HG03097 (cell line): Measurements from ENCODE around the gene WBP11.

Experiments used
- ATAC-seq: cut with Tn5 transposase; IDR thresholded peaks from one replicate; pipeline ENCODE4 v1.9.1; 2021; ENCODE audit not compliant: unreplicated experiment, low FRiP score

The WBP11 gene

DNA sequence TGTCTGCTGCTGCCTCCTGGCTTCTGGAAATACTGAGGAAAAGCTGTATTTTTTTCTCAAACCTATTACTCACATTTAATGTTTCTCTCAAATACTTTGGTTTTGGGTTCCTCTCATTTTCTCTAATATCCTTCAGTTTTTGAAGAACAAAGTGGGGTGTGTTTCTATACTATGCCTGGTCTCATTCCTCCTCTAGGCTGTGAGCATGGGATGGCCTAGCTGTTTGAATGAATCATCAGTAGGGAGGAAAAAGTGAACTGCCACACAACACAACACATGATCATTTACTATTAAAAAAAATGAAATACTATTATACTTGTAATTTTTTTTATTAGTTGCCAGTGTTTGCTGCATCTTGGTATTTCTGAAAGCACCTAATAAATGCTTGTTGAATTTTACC is 22.0 kb upstream of the WBP11 start:
- no peak for ATAC-seq

DNA sequence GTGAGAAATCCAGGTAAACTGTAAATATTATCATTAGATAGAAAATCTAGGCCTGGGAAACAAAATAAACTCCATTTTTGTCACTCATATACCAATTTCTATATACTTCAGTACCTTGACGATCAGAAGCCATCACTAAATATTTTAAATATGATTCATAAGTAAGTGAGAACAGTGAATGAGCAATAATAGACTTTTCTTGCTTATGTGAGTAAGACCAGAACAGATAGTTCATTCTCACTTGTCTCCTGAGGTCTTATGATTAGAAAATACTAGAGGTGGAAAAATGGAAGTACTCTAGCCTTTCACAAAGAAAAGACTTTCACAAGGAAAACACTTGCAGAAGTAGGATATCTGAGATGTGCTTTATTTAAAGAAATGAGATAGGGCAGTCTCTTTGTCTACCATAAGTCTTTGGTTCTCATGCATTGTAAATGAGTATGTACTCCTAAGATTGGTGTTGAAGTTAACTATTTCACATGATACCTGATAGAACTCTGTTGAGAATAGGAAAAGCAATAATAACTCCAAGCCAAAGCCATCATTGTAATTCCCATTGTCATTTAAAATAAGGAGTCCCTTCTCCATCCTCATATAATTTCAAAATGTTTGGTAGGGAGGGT is 20.8 kb upstream of the WBP11 start:
- no peak for ATAC-seq

DNA sequence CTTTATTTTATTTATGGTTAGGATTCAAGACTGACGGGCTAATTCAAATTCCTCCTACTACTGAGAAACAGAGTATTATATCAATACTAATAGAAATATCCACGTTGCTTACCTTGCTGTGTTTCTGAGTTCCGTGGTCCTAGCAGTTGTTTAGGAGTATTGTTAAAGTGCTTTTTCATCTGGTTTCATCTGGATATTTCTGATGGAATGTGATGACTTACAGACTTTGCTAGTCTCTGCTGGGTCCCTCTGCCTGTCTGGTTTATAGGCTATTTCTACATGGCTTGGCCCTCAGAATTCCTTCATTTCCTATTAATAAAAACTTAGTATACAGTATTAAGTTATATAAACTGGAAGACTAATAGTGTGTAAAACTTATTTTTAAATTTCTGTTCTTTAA is 10.7 kb upstream of the WBP11 start, which contains the start of gene SMCO3:
TSS of gene SMCO3 (minus strand) at position 169 of the 400 bp plus-strand sequence. CDS start 7,502 bp downstream, outside the sequence.
- no peak for ATAC-seq

DNA sequence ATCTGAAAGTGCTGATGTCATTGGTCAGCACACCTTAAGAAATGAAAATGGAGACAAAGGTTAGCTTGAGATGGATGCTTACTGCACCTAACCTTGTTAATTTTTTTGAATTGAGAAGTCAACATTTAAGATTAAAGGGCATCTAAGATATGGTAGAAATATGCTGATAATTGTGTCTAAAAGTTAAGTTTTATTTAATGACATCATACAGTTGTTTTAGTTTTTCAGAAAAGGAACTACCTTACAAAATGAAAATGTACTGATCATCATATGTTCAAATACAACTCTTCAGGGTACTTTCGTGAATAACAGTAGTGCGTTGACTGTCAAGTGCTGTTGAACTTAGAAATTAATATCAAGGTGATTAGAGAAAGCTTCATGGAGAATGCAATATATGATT is 8.2 kb upstream of the WBP11 start:
- no peak for ATAC-seq

DNA sequence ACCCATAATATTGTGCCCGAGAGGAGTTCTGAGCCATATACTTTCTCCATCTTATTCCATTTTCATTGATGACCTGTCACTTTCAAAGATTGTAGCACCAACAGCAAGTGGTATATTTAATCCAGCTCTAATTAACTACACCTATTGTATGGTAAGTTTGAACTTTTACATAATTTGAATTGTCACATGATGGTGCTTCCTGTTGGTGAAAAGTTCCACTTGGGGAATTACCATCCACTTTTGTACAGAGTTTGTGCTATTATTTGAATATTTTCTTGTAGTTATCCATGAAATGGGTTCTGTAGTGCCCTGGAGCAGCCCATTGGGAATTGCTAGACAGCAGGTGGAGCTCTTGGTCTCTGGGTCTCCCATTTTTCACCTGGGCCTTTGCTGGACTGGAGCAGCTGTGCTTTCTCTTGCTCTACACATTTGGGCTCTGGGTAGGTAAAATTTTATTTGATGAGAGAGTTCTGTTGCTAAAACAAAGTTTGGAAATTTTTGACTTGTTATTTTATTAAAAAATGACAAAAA is 7.7 kb upstream of the WBP11 start:
- no peak for ATAC-seq

DNA sequence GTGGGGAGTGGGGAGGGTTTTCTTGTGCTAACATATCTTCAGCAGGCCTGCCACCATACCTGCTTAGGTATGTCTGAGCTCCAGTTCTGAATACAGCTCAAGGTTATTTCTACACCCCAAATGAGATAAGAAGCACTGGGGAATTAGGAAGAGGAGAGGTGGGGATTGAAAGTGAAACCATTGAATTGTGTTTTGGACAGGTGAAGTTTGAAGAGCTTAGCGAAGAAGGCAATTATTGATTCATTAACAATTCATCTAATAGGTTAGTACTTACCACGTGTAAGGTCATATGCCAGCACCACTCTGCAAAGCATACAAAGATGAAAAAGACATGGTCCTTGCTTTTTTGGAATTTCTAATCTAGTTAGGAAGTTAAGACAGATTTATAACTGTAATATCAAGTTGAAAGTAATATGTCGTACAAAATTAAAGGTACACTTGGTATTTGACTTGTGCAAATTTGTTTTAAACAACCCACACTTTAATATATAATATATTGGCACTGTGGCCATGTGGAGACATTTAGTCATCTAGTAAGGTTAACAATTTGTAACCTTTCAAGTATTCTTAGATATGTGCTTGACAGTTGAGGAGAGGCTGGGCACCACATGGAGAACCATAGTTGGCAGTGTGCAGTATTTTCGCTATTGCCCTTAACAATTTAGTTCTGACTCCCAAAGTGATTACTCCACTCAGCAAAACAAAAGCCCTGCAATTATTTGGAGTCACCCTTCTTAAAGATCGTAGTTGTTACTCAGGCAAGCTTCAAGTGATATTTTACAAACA is 7.1 kb upstream of the WBP11 start:
- ATAC-seq: no peak

DNA sequence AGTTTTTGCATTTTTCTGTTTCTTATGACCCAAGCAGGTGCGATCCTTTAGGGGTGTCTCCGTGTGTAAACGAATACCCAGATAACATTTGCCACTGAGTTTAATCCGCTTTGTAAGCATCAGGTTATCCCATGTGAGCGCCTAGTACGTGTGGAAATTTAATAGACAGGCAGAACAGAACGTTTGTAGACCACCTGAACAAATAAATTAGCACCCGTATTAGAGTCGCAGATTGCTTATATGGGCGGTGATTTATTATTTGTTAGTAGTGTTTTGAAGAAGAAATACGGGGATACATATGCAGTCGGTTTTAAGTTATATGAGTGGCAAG is 517 bp upstream of the WBP11 start:
- peak; percentile 4 for ATAC-seq

DNA sequence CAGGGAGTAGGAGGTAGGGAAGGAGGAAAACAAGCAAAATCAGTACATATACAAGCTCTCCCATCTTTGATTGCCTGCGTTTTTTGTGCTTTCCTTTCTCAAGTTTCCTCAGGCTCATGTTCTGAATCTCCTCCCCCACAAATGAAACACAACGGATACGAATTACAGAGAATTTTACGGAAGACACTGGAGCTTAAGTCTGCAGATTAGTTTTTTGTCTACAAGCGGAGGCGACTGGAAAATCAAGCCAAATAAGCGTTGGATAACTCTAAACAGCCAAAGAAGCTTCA is 612 bp downstream of the WBP11 start:
- no peak for ATAC-seq

DNA sequence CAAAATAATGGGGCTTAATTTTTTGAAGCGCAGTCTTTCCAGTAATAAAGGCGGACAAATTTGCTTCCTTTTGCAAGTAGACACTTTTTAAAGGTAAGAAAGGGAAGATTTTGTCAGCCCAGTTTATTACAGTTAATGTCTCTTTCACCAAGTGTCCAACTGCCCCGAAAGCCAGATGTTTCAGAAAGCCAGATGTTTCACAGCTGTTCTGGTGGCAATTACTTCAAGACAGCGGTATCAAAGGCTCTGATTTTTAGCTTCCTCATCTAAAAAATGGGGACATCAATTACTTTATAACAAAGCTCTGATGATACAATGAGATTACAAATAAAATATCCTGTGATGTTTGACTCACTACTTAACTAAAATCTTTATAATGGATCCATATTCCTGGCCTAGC is 1.0 kb downstream of the WBP11 start:
- ATAC-seq: no peak

DNA sequence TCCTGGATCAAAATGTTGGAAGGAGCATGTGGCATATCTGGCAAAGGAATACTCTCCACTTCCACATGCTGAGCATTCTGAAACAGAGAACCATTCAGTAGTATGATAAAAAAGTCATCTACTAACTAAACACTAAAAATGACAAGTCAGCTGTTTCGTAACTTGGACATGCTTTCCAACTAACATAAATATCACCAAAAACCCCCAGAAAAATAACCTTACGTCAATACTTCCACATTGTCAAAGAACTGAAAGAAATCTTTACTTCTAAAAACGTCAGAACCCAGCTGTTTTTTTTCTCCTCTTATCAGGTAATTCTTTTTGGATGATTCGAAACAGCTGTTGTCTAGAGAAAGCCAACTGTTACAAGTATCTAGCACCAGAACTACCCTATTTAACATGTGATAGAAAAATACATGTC is 8.2 kb downstream of the WBP11 start:
- no peak for ATAC-seq

DNA sequence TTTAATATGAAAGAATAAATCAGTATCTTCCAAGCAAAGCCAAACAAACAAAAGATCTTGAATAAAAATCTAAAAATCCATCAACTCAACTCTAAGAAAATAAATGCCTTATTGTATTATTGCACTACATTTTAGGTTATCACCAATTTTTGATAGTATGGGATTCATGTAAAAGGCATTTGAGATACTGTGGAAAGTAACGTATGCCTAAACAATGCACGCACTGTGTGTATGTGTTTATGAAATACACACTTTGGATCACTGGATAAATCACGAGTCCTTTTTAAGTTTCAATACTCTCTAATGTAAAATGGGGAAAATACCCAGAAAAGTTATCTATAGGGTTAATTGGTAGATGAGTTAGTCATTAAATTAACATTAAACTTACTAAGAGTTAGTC is 17.7 kb downstream of the WBP11 start:
- ATAC-seq: no peak

DNA sequence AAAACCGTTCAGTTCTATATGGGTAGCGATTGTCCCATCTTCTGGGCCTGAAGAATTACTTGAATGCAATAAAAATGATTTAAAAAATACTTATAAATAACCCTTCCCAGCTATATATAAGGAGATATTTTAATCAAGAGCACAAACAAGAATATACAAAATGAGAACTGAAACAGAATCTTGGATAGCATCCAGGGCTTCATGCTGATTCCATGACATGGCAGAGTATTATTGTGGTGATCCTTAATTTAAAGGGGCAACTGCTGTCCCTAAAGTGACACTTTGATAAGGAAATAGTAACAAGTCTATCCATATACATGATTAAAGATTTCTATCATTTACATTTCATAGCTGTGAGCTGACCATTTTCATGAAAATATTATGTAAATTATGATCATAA is 18.8 kb downstream of the WBP11 start:
- no peak for ATAC-seq

DNA sequence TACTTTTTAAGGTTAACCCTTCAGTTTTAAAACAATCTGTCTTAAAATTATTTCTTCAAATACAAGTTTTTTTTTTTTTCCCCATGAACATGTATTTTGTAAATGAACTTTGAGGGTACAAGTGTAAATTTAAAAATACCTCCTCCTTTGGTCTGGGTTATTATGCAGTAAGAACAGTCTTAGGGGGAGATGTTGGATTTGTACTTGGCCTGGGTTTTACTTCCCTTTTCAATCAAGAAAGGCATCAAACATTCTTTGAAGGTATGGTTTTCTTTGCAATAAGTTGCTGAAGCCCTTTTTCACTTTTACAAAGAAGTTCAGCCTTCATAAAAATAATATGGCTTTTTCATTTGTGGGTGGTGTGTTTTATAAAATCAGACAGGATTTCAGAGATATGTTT is 20.5 kb downstream of the WBP11 start:
- no peak for ATAC-seq

DNA sequence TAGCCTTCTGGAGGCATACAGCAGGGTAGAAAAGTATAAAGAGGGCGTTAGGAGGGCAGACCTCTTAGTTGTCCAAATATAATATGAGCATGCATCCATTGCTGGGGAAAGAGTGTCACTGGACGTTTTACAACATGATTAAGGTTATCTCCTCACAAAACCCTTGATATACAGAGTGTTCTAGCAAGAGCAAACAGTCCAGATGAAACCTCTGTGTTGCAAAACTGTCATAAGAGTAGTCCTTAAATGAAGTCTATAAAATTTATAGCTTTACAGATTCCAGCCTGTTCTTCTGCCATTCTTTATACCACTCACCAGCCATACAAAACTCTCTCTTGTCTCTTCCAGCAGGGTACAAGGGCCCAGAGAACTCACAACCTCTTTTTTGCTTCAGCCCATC is 21.7 kb downstream of the WBP11 start:
- ATAC-seq: no peak

DNA sequence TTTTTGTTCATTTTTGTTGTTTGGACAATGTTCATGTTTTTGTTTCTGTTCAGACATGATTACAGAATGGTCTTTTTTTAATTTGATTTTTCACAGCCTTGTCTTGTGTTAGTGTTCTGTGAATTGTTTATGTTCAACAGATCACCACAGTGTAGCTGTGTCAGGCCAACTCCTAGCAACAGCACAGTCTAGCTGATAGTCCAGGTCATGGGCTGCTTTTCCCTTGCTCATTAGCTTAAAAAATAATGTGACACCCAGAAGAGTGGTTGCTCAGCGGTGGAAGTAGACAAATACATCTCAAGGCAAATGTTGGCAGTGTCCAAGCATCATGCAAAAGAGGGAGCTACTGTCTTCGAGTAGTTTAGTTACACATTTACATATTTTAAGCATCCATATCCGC is 22.4 kb downstream of the WBP11 start:
- no peak for ATAC-seq

DNA sequence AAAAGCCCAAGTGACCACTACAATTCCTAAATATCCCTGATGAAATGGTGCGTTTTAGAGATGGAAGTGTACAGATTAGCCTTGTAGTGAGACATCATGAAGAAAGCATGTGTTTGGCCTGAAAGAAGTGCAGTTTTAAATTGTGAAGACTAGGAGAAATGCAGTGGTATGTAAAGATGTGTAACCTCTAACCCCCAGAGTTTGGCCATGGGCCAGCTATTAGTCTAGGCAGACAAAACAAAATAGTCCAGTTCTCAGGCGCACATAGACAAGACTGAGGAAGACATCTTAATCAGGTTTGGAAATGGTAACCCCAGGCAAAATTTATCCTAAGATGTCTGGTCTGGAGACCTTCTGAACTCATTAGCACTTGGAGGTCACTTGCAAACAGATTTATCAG is 23.4 kb downstream of the WBP11 start:
- ATAC-seq: no peak

DNA sequence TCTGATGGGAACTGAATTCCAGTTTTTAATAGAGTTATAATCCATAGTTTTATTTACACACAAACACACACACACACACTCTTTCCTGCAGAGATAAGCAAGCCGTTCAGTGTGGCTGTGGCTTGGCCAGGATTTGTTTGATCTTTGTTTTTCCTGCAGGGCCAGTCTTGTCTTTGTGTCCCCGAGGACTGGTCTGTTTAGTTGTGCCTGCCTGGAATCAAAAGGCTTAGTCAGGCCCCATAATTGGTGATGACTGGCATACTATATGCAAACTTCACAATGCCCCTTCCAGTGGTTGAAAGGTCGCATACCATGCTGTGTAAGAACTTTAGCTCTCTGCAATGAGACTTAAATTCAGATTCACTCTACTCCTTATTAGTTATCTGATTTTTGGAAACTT is 26.0 kb downstream of the WBP11 start:
- no peak for ATAC-seq

DNA sequence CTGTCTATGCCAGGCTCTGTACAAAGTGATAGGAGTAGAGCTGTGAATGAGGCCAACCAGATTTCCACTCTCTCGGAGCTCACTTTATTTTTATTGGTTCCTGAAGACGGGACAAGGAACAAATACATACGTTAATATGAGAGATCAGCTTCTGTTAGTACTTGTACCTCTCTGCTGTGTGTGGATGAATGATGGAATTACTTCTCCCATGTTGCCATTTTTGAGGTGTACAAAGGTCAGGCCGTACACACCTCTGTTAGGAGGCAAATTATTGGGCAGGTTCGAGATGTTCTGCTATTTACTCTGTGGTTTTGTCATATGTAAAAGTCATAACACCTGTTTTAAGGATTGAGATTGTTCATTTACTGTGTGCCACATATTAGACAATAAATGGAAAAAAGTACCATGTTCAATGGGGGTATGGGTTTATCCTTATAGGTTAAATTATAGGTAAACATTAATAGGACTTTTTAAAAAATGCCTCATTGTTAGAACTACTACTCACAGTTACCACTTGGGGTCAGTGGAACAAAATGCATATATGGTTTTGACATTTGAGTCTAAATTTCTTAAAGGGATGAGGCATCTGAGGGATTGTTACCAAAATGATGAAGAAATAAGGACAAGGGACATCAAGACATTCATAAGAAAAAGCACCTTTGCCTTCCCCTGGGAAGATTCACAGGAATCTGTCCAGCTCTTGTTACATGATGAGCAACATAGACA is 26.9 kb downstream of the WBP11 start:
- no peak for ATAC-seq

DNA sequence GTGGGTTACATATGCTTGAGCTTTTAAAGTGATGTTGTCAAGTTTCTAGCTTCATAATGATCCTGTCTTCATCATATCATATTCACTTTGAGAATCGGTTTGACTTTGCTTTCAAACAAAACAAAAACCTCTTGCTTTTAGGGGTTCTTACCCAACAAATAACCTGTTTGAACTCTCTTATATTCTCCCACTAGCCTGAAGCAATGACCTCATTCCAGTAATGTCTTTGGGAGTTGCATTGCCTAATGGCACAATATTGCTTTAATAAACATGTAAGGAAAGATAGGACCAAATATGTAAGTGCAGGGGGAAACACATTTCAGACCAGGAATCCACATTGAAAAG is 27.7 kb downstream of the WBP11 start:
- ATAC-seq: no peak

DNA sequence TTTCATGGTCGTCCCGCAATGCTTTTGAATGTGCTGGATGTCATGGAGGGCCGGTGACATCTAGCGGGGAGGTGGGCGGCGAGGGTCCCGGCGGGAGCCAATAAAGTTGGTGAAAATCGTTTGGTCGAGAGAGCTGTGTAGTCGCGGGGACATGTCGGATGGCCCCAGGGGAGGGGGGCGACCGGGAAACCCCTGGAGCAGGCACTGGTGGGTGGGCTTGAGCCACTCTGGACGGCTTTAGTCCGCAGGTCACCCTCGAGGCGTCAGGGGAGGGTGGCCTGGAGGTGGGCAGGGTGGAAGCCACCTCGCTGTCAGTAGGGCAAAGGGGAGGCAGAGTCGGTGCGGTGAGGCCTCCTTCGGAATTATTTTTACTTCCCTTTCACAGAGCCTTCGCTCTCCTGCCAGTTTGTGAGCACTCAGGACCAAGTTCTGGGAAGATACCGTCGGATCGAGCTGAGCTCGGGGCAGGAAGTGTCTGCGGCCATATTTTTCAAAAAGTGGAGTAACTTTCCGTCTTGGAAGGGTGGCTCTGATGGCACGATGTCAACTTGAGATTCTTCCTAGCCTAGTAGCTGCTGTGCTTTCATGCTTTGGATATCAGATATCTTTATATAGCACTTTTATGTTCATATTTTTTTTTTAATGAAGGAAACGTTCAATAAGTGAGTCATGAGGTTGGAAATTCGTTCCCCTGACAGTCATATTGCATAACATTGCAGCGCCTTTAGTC is 28.2 kb downstream of the WBP11 start:
- ATAC-seq: no peak
